OCI-LY7 (cell line): Measurements from ENCODE around the gene FLRT2.

Source experiments
- CTCF ChIP-seq: fragments of 200-600 bp; sonication (generic); conservative IDR thresholded peaks from 2 replicates; pipeline ENCODE4 v1.5.1; 2014; ENCODE audit warnings: mild to moderate bottlenecking, antibody characterized with exemption, low read length, moderate library complexity, mixed read lengths
- EZH2phosphoT487 ChIP-seq: fragments of 200-600 bp; sonication (generic); IDR thresholded peaks from 2 replicates; pipeline ENCODE4 v1.6.1; 2018; ENCODE audit warnings: low read depth, borderline replicate concordance, mild to moderate bottlenecking, mixed run types, antibody characterized with exemption, low read length, moderate library complexity, mixed read lengths

GRCh38 chr14:85529803-85530574 is at the start of gene FLRT2:
- TF ChIP-seq CTCF (no peak), EZH2phosphoT487 (no peak)
